COLO668 (cell line): ENCODE data around the gene LRIG1.
A peak's percentile ranks its signal among the peaks of the same experiment; 100 is the strongest.

Experiments
- DNase-seq: peaks from one replicate; lab custom pipeline; 2025; ENCODE audit not compliant: unreplicated experiment; lab: John Stamatoyannopoulos, UW

LRIG1 gene

GRCh38 chr3:66450390-66451022 lies 50.3 kb downstream of the LRIG1 start:
- DNase-seq, result no peak

- no peak for DNase-seq
Observed at GRCh38 chr3:66449411-66449974, 51.3 kb downstream of the LRIG1 start.

DNA sequence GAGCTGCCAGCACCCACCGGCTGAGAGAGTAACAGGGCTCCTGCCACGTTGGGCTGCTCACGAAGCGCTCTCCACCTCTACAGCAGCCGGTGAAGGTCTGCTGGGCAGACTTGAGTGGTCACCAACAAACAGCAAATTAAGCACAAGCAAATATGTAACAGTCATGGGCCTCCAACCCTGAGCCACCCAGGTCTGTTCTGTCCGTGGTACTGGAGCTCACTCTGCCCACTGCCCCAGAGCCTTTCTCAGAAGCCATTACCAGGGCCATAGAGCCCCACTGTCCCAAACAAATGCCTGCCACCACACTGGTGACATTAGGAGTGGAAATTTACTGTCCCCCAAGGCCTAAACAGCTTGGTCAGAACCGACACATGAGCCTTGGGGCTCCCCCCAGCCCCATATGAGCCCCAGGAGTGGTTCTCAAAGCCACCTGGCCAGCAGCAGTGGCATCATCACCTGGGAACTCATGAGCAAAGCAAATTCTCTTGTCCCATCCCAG lies 56.6 kb downstream of the LRIG1 start:
- DNase-seq, result no peak

DNA sequence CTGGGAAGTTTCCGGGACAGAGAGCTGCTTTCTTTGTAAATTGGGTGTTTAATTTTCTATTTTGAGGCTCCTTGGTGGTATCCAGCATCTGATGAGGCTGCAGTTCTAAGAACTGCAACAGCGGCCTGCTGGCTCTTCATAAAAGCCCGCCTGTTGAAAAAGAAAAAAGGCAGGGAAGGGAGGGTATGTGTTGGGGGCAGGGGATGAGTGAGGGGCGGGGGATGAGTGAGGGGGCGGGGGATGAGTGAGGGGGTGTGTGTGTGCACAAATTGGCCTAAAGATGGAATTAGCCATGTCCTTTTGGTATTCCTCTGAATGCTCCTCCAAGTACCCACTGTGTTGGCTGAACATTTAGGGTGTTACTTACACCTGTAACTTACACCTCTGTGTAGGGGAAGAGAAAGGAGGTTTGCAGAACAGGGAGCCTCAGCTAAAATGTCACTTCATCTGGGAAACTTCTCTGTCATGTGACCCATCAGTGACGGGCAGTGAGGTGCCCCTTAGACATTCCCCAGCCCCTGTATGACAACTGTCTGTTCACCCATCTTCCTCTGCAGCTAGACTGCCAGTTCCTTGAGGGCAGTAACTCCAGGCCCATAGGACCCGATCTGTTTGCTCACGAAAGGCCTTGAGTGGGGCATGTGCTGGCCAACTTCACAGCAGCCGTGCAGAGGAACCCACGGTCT lies 57.6 kb downstream of the LRIG1 start:
- no peak for DNase-seq

- DNase-seq, result peak; percentile 44
Observed at GRCh38 chr3:66442254-66443117, 58.3 kb downstream of the LRIG1 start.

DNA sequence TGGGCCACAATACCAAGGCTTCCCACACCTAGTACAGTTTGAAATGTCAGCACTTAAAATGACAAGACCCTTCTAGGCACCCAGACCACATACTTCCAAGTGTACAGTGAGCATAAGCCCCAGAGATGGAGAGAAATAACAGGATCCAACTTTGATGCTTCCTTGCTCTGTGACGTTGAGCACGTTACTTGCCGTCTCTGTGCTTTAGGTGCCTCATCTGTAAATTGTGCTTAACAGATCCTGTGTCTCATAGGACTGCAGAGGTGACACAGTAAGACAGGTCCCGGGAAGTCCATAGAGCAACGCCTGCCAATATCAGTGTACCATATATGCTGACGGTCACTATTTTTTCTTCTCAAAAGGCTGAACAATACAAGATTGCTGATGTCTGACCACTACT lies 59.1 kb downstream of the LRIG1 start:
- no peak for DNase-seq

GRCh38 chr3:66441129-66441528 lies 59.7 kb downstream of the LRIG1 start:
- DNase-seq, result no peak

- DNase-seq, result no peak
Observed at GRCh38 chr3:66439666-66440344, 61.0 kb downstream of the LRIG1 start.

GRCh38 chr3:66438046-66438445 lies 62.8 kb downstream of the LRIG1 start:
- no peak for DNase-seq

- no peak for DNase-seq
Observed at GRCh38 chr3:66437341-66437929, 63.4 kb downstream of the LRIG1 start.

- DNase-seq, result no peak
Observed at GRCh38 chr3:66435989-66436388, 64.8 kb downstream of the LRIG1 start.

GRCh38 chr3:66434726-66435125 lies 66.1 kb downstream of the LRIG1 start:
- no peak for DNase-seq

GRCh38 chr3:66433522-66433782 lies 67.4 kb downstream of the LRIG1 start:
- DNase-seq, result no peak

DNA sequence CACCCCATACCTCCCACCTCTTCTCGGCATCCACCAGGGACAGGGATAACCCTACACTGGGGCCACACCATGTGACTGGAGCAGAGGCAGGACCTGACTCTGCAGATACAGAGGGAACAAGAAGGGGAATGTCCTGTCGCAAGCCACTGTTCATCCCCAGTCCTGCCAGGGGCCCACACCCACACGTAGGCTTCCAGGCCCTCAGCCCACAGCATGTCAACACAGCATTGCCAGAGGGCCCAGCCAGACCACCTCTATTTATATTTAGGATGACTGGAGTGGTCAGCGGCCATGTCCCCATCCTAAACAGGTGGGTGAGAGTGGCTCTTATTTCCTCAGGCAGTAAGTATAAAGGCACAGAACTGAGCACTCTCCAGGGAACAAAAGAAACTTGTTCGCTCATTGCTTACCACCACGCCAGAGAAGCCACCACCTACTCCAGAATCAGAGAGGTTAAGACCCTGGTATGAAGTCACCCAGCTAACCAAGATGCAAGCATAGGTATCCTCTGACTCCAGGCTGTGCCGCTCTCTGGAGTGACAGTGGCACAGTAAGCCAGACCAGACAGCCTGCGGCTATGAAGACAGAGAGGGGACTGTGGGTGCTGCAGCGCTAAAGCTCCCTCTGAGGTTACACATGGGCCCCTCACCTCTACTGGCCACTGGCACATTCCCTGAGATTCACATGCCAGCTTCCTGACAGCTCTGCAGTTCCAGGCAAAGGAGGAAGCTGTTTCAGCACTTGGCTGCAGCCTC lies 67.9 kb downstream of the LRIG1 start:
- DNase-seq, result no peak

DNA sequence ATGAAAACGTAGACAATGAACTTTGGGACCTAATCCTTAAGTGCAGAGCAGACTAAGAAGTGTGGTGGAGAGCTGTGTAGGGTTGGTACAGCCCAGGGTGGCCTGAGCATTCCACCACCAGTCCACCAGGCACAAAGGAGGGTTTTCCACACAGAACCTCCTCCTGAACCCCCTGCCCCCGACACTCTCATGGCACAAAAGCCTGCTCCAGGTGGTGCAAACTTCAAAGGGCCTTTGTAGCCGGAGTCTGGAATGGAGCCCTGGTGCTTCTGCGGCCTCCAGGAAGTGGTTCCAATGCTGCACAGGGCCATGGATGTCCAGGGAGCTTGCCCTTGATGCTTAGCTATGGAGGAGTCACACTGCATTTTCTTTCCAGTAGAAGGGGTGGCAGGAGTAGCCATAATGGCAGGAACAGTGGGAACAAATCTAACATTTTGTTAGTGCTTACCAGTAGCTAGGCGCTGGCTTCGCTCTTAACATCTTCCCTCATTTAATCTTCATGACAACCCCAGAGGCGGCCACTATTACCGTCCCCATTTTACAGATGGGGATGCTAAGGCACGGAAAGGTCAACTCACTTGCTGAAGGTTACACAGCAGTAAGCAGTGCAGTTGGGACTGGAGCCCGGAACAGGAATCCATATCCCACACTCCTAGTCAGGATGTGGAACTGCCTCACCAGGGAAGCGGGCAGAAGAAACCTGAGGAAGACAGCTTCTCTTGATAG lies 68.6 kb downstream of the LRIG1 start:
- no peak for DNase-seq

GRCh38 chr3:66431494-66431893 lies 69.3 kb downstream of the LRIG1 start:
- DNase-seq, result no peak

- DNase-seq, result no peak
Observed at GRCh38 chr3:66430876-66431275, 69.9 kb downstream of the LRIG1 start.

DNA sequence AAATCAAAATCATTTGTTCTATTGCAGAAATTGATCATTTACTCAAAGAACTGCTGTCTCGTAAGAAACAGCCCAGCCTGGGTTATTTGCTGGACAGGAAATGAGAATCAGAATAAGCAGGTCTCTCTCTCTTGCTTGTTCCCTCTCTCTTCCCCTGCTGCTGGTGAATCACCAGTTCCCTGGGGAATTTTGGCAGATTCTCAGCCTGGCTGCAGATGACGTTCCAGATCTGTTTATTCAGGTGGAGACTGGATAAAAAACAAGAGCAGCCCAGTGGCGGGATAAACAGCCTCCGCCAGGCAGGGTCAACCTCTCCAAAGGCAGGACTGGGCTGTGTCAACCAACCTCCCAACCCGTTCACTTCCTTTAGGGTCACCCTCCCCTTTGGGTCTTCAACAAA lies 72.1 kb downstream of the LRIG1 start:
- DNase-seq, result peak; percentile 62

DNA sequence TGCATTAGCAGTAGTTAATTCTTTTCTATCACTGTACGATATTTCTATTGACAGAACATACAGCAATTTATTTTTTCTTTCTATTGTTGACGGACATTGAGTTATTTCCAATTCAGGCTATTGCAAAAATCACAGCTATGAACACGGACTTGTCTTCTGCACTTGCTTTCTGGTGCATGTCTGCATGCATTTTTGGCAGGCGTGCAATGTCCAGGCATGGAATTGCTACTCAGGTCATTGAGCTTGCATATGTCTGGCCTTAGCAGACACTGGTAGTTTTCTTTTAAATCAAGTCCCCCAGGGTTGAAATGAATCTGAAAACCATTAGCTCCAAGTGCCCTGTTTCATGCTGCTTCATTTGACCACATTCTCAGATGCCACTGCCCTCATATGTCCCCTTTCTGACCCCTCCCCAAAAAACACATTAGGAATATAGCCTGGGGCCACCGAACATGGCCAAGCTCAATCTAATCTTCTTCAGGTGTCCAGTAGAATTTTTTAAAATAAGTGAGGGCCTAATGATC lies 72.8 kb downstream of the LRIG1 start:
- DNase-seq, result no peak
